Trophoblast cell (in vitro differentiated cells and primary cell): Measurements from ENCODE around the gene KLRC3.

Experiments used
- DNase-seq, 2 donors: peaks; one replicate each; pipeline ENCODE4 v3.0.0-alpha.2; 2016
- H2AFZ ChIP-seq: 2 replicates; pipeline ENCODE4 v1.6.1; 2013; ENCODE audit warnings: low read length, moderate library complexity, mild to moderate bottlenecking; ENCODE audit not compliant: insufficient read depth, poor library complexity
- H2AK5ac ChIP-seq: 2 replicates; pipeline ENCODE4 v1.6.1; 2013; ENCODE audit warnings: mild to moderate bottlenecking, low read length
- H2BK120ac ChIP-seq: 2 replicates; pipeline ENCODE4 v1.6.1; 2013; ENCODE audit warnings: low read length, mild to moderate bottlenecking, moderate library complexity; ENCODE audit not compliant: insufficient read depth, poor library complexity
- H2BK12ac ChIP-seq: 2 replicates; pipeline ENCODE4 v1.6.1; 2013; ENCODE audit warnings: mild to moderate bottlenecking, low read length, moderate library complexity
- H2BK5ac ChIP-seq: 2 replicates; pipeline ENCODE4 v1.6.1; 2013; ENCODE audit warnings: low read length, low read depth, moderate library complexity, mild to moderate bottlenecking; ENCODE audit not compliant: poor library complexity
- H3K14ac ChIP-seq: 2 replicates; pipeline ENCODE4 v1.6.1; 2013; ENCODE audit warnings: mild to moderate bottlenecking, low read length
- H3K18ac ChIP-seq: 2 replicates; pipeline ENCODE4 v1.6.1; 2013; ENCODE audit warnings: mild to moderate bottlenecking, low read length
- H3K23ac ChIP-seq: 2 replicates; pipeline ENCODE4 v1.6.1; 2013; ENCODE audit warnings: low read length
- H3K27ac ChIP-seq: 2 replicates; pipeline ENCODE4 v1.5.1; 2013; ENCODE audit warnings: low read depth, mild to moderate bottlenecking, inconsistent platforms, low read length, moderate library complexity
- H3K27me3 ChIP-seq: 2 replicates; pipeline ENCODE4 v1.6.1; 2013; ENCODE audit warnings: inconsistent platforms, mild to moderate bottlenecking, low read length, moderate library complexity; ENCODE audit not compliant: insufficient read depth
- H3K36me3 ChIP-seq, 2 experiments: 1 replicate in 1 of 2; 2 replicates in 1 of 2; pipeline ENCODE4 v1.6.1; 2013; ENCODE audit warnings: low read length in 2 of 2, mild to moderate bottlenecking in 2 of 2, moderate library complexity in 1 of 2; ENCODE audit not compliant: insufficient read depth in 2 of 2, control insufficient read depth in 1 of 2
- H3K4ac ChIP-seq: 2 replicates; pipeline ENCODE4 v1.6.1; 2013; ENCODE audit warnings: low read depth, mild to moderate bottlenecking, low read length, moderate library complexity
- H3K4me1 ChIP-seq, 2 experiments: 1 replicate in 1 of 2; 2 replicates in 1 of 2; pipeline ENCODE4 v1.6.1; 2013; ENCODE audit warnings: low read length in 2 of 2, mild to moderate bottlenecking in 2 of 2, moderate library complexity in 1 of 2; ENCODE audit not compliant: insufficient read depth in 2 of 2, control insufficient read depth in 1 of 2
- H3K4me2 ChIP-seq: 2 replicates; pipeline ENCODE4 v1.6.1; 2013; ENCODE audit warnings: inconsistent platforms, mild to moderate bottlenecking, low read length, moderate library complexity
- H3K4me3 ChIP-seq: 2 replicates; pipeline ENCODE4 v1.5.1; 2013; ENCODE audit warnings: mild to moderate bottlenecking, low read depth, low read length, inconsistent platforms
- H3K79me1 ChIP-seq: one replicate; pipeline ENCODE4 v1.6.1; 2013; ENCODE audit warnings: low read length
- H3K79me2 ChIP-seq: 2 replicates; pipeline ENCODE4 v1.6.1; 2013; ENCODE audit warnings: low read length, mild to moderate bottlenecking; ENCODE audit not compliant: control insufficient read depth, insufficient read depth, poor library complexity
- H3K9ac ChIP-seq: 2 replicates; pipeline ENCODE4 v1.6.1; 2013; ENCODE audit warnings: mild to moderate bottlenecking, low read length
- H3K9me3 ChIP-seq: 2 replicates; pipeline ENCODE4 v1.6.1; 2013; ENCODE audit warnings: low read depth, mild to moderate bottlenecking, control low read depth, inconsistent platforms, low read length; ENCODE audit not compliant: insufficient read depth
- H4K12ac ChIP-seq: 2 replicates; pipeline ENCODE4 v1.6.1; 2013; ENCODE audit warnings: low read depth, mild to moderate bottlenecking, low read length, moderate library complexity
- H4K8ac ChIP-seq: 2 replicates; pipeline ENCODE4 v1.6.1; 2013; ENCODE audit warnings: low read depth, mild to moderate bottlenecking, low read length, moderate library complexity
- H4K91ac ChIP-seq: one replicate; pipeline ENCODE4 v1.6.1; 2013; ENCODE audit warnings: low read depth, mild to moderate bottlenecking, low read length, moderate library complexity
- WGBS: extraction: QIAGEN DNeasy Blood & Tissue Kit; methylation state at CpG from one replicate; pipeline ENCODE4 v1.1.7; 2013; ENCODE audit warnings: missing lambda C conversion rate; ENCODE audit not compliant: insufficient read length, insufficient coverage; ENCODE audit errors: extremely low coverage; 5-methylcytosine and 5-hydroxymethylcytosine counted together

KLRC3 gene

GRCh38 chr12:10456856-10457255, 36.5 kb upstream of the KLRC3 start:
- Histone ChIP-seq H2AK5ac (no peak overlapping the region), H3K9me3 (no peaks in the 10 kb centered on the region), H3K23ac (no peak overlapping the region), H3K9ac (no peak overlapping the region), H4K8ac (no peak overlapping the region), H2BK120ac (no peak overlapping the region), H3K4me1 (peaks cover 0 to 7% of the 10 kb centered on the region in 2 experiments), H2BK12ac (no peak overlapping the region), H4K91ac (no peak overlapping the region), H3K4ac (no peak overlapping the region), H2AFZ (no peak overlapping the region), H3K79me1 (no peaks in the 10 kb centered on the region), H3K79me2 (no peaks in the 10 kb centered on the region), H3K4me3 (no peak overlapping the region), H4K12ac (no peak overlapping the region), H3K27ac (no peak overlapping the region), H3K36me3 (no peaks in the 10 kb centered on the region), H3K18ac (no peak overlapping the region), H3K4me2 (no peak overlapping the region), H3K27me3 (no peaks in the 10 kb centered on the region), H3K14ac (no peak overlapping the region), H2BK5ac (no peak overlapping the region)
- no peak for DNase-seq
- no CpG with 5 or more reads among the region's 2 CpGs for WGBS

GRCh38 chr12:10455766-10456165, 35.4 kb upstream of the KLRC3 start:
- no peak for DNase-seq
- H2AK5ac ChIP-seq: no peak overlapping the region
- no peaks in the 10 kb centered on the region for H3K79me2 ChIP-seq
- no peaks in the 10 kb centered on the region for H3K9me3 ChIP-seq
- no peak overlapping the region for H4K12ac ChIP-seq
- H2BK5ac ChIP-seq: no peak overlapping the region
- peaks cover 0 to 7% of the 10 kb centered on the region in 2 experiments for H3K4me1 ChIP-seq
- no peak overlapping the region for H3K4me3 ChIP-seq
- H3K27me3 ChIP-seq: no peaks in the 10 kb centered on the region
- no CpG with 5 or more reads among the region's 1 CpG for WGBS
- H3K4ac ChIP-seq: no peak overlapping the region
- H4K91ac ChIP-seq: no peak overlapping the region
- no peak overlapping the region for H3K27ac ChIP-seq
- no peak overlapping the region for H2BK120ac ChIP-seq
- no peak overlapping the region for H3K4me2 ChIP-seq
- no peak overlapping the region for H3K23ac ChIP-seq
- no peaks in the 10 kb centered on the region for H3K79me1 ChIP-seq
- H3K14ac ChIP-seq: no peak overlapping the region
- H2AFZ ChIP-seq: no peak overlapping the region
- no peak overlapping the region for H2BK12ac ChIP-seq
- H4K8ac ChIP-seq: no peak overlapping the region
- no peaks in the 10 kb centered on the region for H3K36me3 ChIP-seq
- H3K18ac ChIP-seq: no peak overlapping the region
- no peak overlapping the region for H3K9ac ChIP-seq

GRCh38 chr12:10454531-10454930, 34.1 kb upstream of the KLRC3 start:
- Histone ChIP-seq H2BK120ac (no peak overlapping the region), H3K4ac (no peak overlapping the region), H3K36me3 (no peaks in the 10 kb centered on the region), H2AK5ac (no peak overlapping the region), H4K91ac (no peak overlapping the region), H4K8ac (no peak overlapping the region), H3K4me3 (no peak overlapping the region), H4K12ac (no peak overlapping the region), H3K9ac (no peak overlapping the region), H3K23ac (no peak overlapping the region), H2AFZ (no peak overlapping the region), H3K4me1 (peaks cover 0 to 7% of the 10 kb centered on the region in 2 experiments), H3K79me1 (no peaks in the 10 kb centered on the region), H2BK5ac (no peak overlapping the region), H3K14ac (no peak overlapping the region), H3K18ac (no peak overlapping the region), H3K27me3 (no peaks in the 10 kb centered on the region), H3K9me3 (no peaks in the 10 kb centered on the region), H2BK12ac (no peak overlapping the region), H3K4me2 (no peak overlapping the region), H3K79me2 (no peaks in the 10 kb centered on the region), H3K27ac (no peak overlapping the region)
- no peak for DNase-seq
- no CpG with 5 or more reads among the region's 1 CpG for WGBS

GRCh38 chr12:10453156-10453555, 32.8 kb upstream of the KLRC3 start, which contains the start of gene KLRC1:
KLRC1 (minus strand) TSS chr12:10453377; CDS start chr12:10451156, 2,221 bp downstream.
- no peak within 1 kb of the TSS for H3K18ac ChIP-seq
- no peaks in the 10 kb centered on the region for H3K79me1 ChIP-seq
- H2BK120ac ChIP-seq: no peak within 1 kb of the TSS
- no peaks in the 10 kb centered on the region for H3K9me3 ChIP-seq
- H3K79me2 ChIP-seq: no peaks in the 10 kb centered on the region
- H3K27me3 ChIP-seq: no peaks in the 10 kb centered on the region
- no peak within 1 kb of the TSS for H3K9ac ChIP-seq
- H4K91ac ChIP-seq: no peak within 1 kb of the TSS
- H2BK12ac ChIP-seq: no peak within 1 kb of the TSS
- no peak within 1 kb of the TSS for H3K27ac ChIP-seq
- H3K4me3 ChIP-seq: no peak within 1 kb of the TSS
- H3K4me2 ChIP-seq: no peak within 1 kb of the TSS
- no peaks in the 10 kb centered on the region for H3K36me3 ChIP-seq
- no peak within 1 kb of the TSS for H4K8ac ChIP-seq
- no peak within 1 kb of the TSS for H2AK5ac ChIP-seq
- peaks cover 0 to 7% of the 10 kb centered on the region in 2 experiments for H3K4me1 ChIP-seq
- H2BK5ac ChIP-seq: no peak within 1 kb of the TSS
- H3K4ac ChIP-seq: no peak within 1 kb of the TSS
- H3K23ac ChIP-seq: no peak within 1 kb of the TSS
- no peak within 1 kb of the TSS for H3K14ac ChIP-seq
- no peak within 1 kb of the TSS for H4K12ac ChIP-seq
- no CpG with 5 or more reads among the region's 2 CpGs for WGBS
- no peak within 1 kb of the TSS for H2AFZ ChIP-seq
- DNase-seq: no peak
